ENCODE measurements around the gene DPAGT1. TPM values are rescaled to one million over a fixed set of nuclear protein-coding genes. Genes with fewer than 3 reads are reported as not detected.
A peak's percentile ranks its signal among the peaks of the same experiment; 100 is the strongest.

Gene DPAGT1
- total RNA-seq, 2 experiments from 2014 or later: 31.7 to 83.4 TPM

GRCh38 chr11:119057000-119057769 is 44.5 kb downstream of the DPAGT1 start, which contains the start of gene HYOU1:
Gene HYOU1, minus strand, starts transcription at chr11:119057205. Its CDS starts 1,045 bp downstream, at chr11:119056160.
- Histone ChIP-seq H3K36me3 (ENCODE audit: insufficient read depth, low read length) (peaks cover 36% of the 10 kb centered on the region), H3K9me3 (ENCODE audit: low read length) (no peaks in the 10 kb centered on the region), H3K9me2 (ENCODE audit: insufficient read depth, low read length) (no peaks in the 10 kb centered on the region), H3K4me1 (ENCODE audit: insufficient read depth, low read length, poor library complexity, severe bottlenecking) (peaks cover 13% of the 10 kb centered on the region), H3K4me2 (ENCODE audit: low read length) (peak within 1 kb of the TSS; percentile 91), H3K4me3 (ENCODE audit: low read depth, low read length, poor library complexity, severe bottlenecking) (peak within 1 kb of the TSS; percentile 82), H2AFZ (ENCODE audit: low read length) (peak within 1 kb of the TSS; percentile 83), H4K20me1 (ENCODE audit: insufficient read depth, low read length) (no peaks in the 10 kb centered on the region), H3K79me2 (ENCODE audit: insufficient read depth, low read depth, low read length) (peaks cover 22% of the 10 kb centered on the region), H3K27ac (ENCODE audit: low read depth, low read length, poor library complexity, severe bottlenecking) (peak within 1 kb of the TSS; percentile 65)
- no TSS peak for BruUV-seq (replicated peaks)
- DNase-seq (ENCODE audit: low spot score): peak; percentile 99
- intact Hi-C loops (cut with micrococcal nuclease; ENCODE audit: unreplicated experiment): loop anchor here (1.0 to 2.0 kb wide), 5 partner anchors 27 to 140 kb away; partner anchors contain the start of genes RPS25, SLC37A4 and TRAPPC4
- POLR2A ChIA-PET: interaction anchor here (0.7 to 2.0 kb wide), 12 partner anchors 10 to 60 kb away, joined by 3 to 7 read pairs (median 4); partner anchors contain the start of genes CENATAC and VPS11
- CTCF ChIA-PET (ENCODE audit: unreplicated experiment): interaction anchor here (0.6 to 1.0 kb wide), 3 partner anchors 34 to 207 kb away, joined by 3 to 4 read pairs (median 3); no protein-coding TSS in a partner anchor
- TF ChIP-seq CTCF (conservative IDR thresholded peaks at IDR 0.05; ENCODE audit: low read length): peak; percentile 50; the same call in 1 of the 2 replicates
- no peak for TF ChIP-seq EZH2phosphoT487 (IDR thresholded peaks at IDR 0.05; ENCODE audit: borderline replicate concordance, low read depth, low read length)

DNA sequence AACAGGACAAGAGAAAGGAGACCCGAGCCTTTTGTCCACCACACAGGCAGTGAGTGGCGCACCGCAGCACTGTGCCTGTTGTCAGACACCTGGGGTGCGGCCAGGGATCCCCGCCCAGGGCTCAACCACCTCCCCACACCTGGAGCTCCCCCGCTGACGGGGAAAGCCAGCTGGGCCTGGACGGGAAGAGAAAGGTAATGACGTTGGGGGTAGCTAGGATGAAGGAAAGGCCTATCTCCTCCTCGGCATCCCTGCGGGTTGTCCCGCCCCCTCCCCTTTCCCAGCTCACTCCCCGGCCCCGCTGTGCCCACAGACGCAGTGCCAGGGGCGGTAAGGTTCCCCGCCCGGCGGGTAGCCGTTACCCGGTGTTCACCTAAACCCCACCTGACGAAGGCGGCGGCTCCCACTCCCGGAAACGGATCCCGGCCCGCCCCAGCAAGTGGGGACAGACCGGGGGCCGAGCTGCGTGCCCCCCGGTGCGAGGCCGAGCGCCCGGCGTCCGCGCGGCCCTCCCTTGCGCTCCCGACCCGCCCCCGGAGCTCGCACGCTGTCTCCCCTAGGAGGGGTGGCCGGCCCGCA is 45.1 kb downstream of the DPAGT1 start:
- Histone ChIP-seq H3K9me3 (ENCODE audit: low read length) (no peaks in the 10 kb centered on the region), H3K36me3 (ENCODE audit: insufficient read depth, low read length) (peaks cover 43% of the 10 kb centered on the region), H3K4me1 (ENCODE audit: insufficient read depth, low read length, poor library complexity, severe bottlenecking) (peaks cover 13% of the 10 kb centered on the region), H4K20me1 (ENCODE audit: insufficient read depth, low read length) (no peaks in the 10 kb centered on the region), H3K79me2 (ENCODE audit: insufficient read depth, low read depth, low read length) (peaks cover 22% of the 10 kb centered on the region), H3K27ac (ENCODE audit: low read depth, low read length, poor library complexity, severe bottlenecking) (peak overlapping the region; percentile 65), H2AFZ (ENCODE audit: low read length) (peak overlapping the region; percentile 77; the same call in 1 of the 2 replicates), H3K9me2 (ENCODE audit: insufficient read depth, low read length) (no peaks in the 10 kb centered on the region), H3K4me3 (ENCODE audit: low read depth, low read length, poor library complexity, severe bottlenecking) (peak overlapping the region; percentile 82), H3K4me2 (ENCODE audit: low read length) (peak overlapping the region; percentile 84)
- ChIA-PET CTCF (ENCODE audit: unreplicated experiment) (interaction anchor here (0.6 to 1.0 kb wide), 3 partner anchors 98 to 317 kb away, joined by 3 to 5 read pairs (median 4); no protein-coding TSS in a partner anchor), POLR2A (interaction anchor here (0.6 to 2.0 kb wide), 11 partner anchors 11 to 59 kb away, joined by 3 to 7 read pairs (median 4); partner anchors contain the start of genes CENATAC and VPS11)
- BruUV-seq (replicated peaks): no TSS peak
- intact Hi-C loops (cut with micrococcal nuclease; ENCODE audit: unreplicated experiment): loop anchor here (2.0 kb wide), 2 partner anchors 46 to 140 kb away; no protein-coding TSS in a partner anchor
- peak; percentile 61 for DNase-seq (ENCODE audit: low spot score)
- TF ChIP-seq CTCF (conservative IDR thresholded peaks at IDR 0.05; ENCODE audit: low read length) (no peak; the same call in 1 of the 2 replicates), EZH2phosphoT487 (IDR thresholded peaks at IDR 0.05; ENCODE audit: borderline replicate concordance, low read depth, low read length) (no peak)
